H9 (cell line): ENCODE results near the gene DMAC2. TPM values are rescaled to one million over a fixed set of nuclear protein-coding genes. Genes with fewer than 3 reads are reported as not detected.

ENCODE experiments used
- DNase-seq: peaks from one replicate; pipeline ENCODE4 v3.0.0-alpha.2; 2017
- H2AFZ ChIP-seq: one replicate; pipeline ENCODE4 v1.6.1; 2013; ENCODE audit warnings: mild to moderate bottlenecking, low read length, control low read depth, moderate library complexity
- H2AK5ac ChIP-seq: 2 replicates; pipeline ENCODE4 v1.6.1; 2013; ENCODE audit warnings: low read length, control low read depth, mixed read lengths; ENCODE audit not compliant: insufficient read length
- H2BK120ac ChIP-seq: one replicate; pipeline ENCODE4 v1.6.1; 2013; ENCODE audit warnings: low read depth, mild to moderate bottlenecking, low read length, control low read depth, inconsistent platforms; ENCODE audit not compliant: poor library complexity, severe bottlenecking
- H2BK12ac ChIP-seq: 2 replicates; pipeline ENCODE4 v1.6.1; 2013; ENCODE audit warnings: low read length, control low read depth, mixed read lengths, low read depth; ENCODE audit not compliant: insufficient read length
- H2BK15ac ChIP-seq: 2 replicates; pipeline ENCODE4 v1.6.1; 2013; ENCODE audit warnings: low read depth, low read length, control low read depth
- H2BK20ac ChIP-seq: one replicate; pipeline ENCODE4 v1.6.1; 2013; ENCODE audit warnings: low read depth, mild to moderate bottlenecking, low read length, control low read depth, inconsistent platforms; ENCODE audit not compliant: poor library complexity, severe bottlenecking
- H2BK5ac ChIP-seq: 2 replicates; pipeline ENCODE4 v1.6.1; 2013; ENCODE audit warnings: low read length, control low read depth, mixed read lengths; ENCODE audit not compliant: insufficient read length
- H3K14ac ChIP-seq: 2 replicates; pipeline ENCODE4 v1.6.1; 2013; ENCODE audit warnings: low read length, control low read depth; ENCODE audit not compliant: insufficient read depth
- H3K18ac ChIP-seq: 2 replicates; pipeline ENCODE4 v1.6.1; 2013; ENCODE audit warnings: low read depth, mild to moderate bottlenecking, mixed read lengths, low read length, control low read depth; ENCODE audit not compliant: insufficient read length
- H3K23ac ChIP-seq: 2 replicates; pipeline ENCODE4 v1.6.1; 2013; ENCODE audit warnings: low read length, control low read depth, mixed read lengths, low read depth; ENCODE audit not compliant: insufficient read length
- H3K23me2 ChIP-seq: 2 replicates; pipeline ENCODE4 v1.6.1; 2013; ENCODE audit warnings: low read depth, mild to moderate bottlenecking, mixed read lengths, low read length, control low read depth; ENCODE audit not compliant: insufficient read length, poor library complexity, severe bottlenecking
- H3K27ac ChIP-seq: 2 replicates; pipeline ENCODE4 v1.5.1; 2013; ENCODE audit warnings: low read length, control low read depth, mixed read lengths, low read depth; ENCODE audit not compliant: insufficient read length
- H3K27me3 ChIP-seq: 2 replicates; pipeline ENCODE4 v1.6.1; 2013; ENCODE audit warnings: low read length, control low read depth, inconsistent platforms; ENCODE audit not compliant: insufficient read depth
- H3K4ac ChIP-seq: 2 replicates; pipeline ENCODE4 v1.6.1; 2013; ENCODE audit warnings: low read depth, mild to moderate bottlenecking, control low read depth, inconsistent platforms, low read length, moderate library complexity
- H3K4me1 ChIP-seq: 2 replicates; pipeline ENCODE4 v1.6.1; 2013; ENCODE audit warnings: low read length, control low read depth, inconsistent platforms; ENCODE audit not compliant: insufficient read depth
- H3K4me2 ChIP-seq: 2 replicates; pipeline ENCODE4 v1.6.1; 2013; ENCODE audit warnings: low read length, control low read depth, mixed read lengths; ENCODE audit not compliant: insufficient read length, insufficient read depth
- H3K56ac ChIP-seq: 2 replicates; pipeline ENCODE4 v1.6.1; 2013; ENCODE audit warnings: low read depth, mild to moderate bottlenecking, mixed read lengths, low read length, control low read depth; ENCODE audit not compliant: insufficient read length
- H3K79me1 ChIP-seq: 2 replicates; pipeline ENCODE4 v1.6.1; 2013; ENCODE audit warnings: low read depth, mild to moderate bottlenecking, moderate library complexity, low read length, control low read depth, inconsistent platforms; ENCODE audit not compliant: insufficient read depth, poor library complexity, severe bottlenecking
- H3K79me2 ChIP-seq: 2 replicates; pipeline ENCODE4 v1.6.1; 2013; ENCODE audit warnings: low read length, control low read depth, inconsistent platforms; ENCODE audit not compliant: insufficient read depth
- H3K9ac ChIP-seq: 2 replicates; pipeline ENCODE4 v1.6.1; 2013; ENCODE audit warnings: low read length, control low read depth, mixed read lengths; ENCODE audit not compliant: insufficient read length; ENCODE audit errors: extremely low read depth
- H3K9me3 ChIP-seq: one replicate; pipeline ENCODE4 v1.6.1; 2013; ENCODE audit warnings: low read depth, low read length, inconsistent platforms; ENCODE audit not compliant: control insufficient read depth
- H3T11ph ChIP-seq: one replicate; pipeline ENCODE4 v1.6.1; 2013; ENCODE audit warnings: mild to moderate bottlenecking, low read length, control low read depth, inconsistent platforms
- H4K20me1 ChIP-seq: one replicate; pipeline ENCODE4 v1.6.1; 2013; ENCODE audit not compliant: control insufficient read depth, insufficient read length, insufficient read depth
- H4K5ac ChIP-seq: 2 replicates; pipeline ENCODE4 v1.6.1; 2013; ENCODE audit warnings: low read depth, mild to moderate bottlenecking, mixed read lengths, low read length, control low read depth; ENCODE audit not compliant: insufficient read length
- H4K8ac ChIP-seq: replicated peaks from 2 replicates; pipeline ENCODE4 v1.6.1; 2013; ENCODE audit warnings: low read length, control low read depth, mixed read lengths, low read depth; ENCODE audit not compliant: insufficient read length
- H4K91ac ChIP-seq: 2 replicates; pipeline ENCODE4 v1.6.1; 2013; ENCODE audit warnings: low read depth, mild to moderate bottlenecking, moderate library complexity, mixed read lengths, low read length, control low read depth; ENCODE audit not compliant: insufficient read length
- H3K27ac Mint-ChIP-seq, 3 experiments: 2 replicates in 2 of 3; 3 replicates in 1 of 3; pipeline ENCODE4 v1.8.0; 2020 to 2021; ENCODE audit warnings: mixed read lengths in 3 of 3, mild to moderate bottlenecking in 1 of 3, moderate library complexity in 1 of 3
- H3K27me3 Mint-ChIP-seq: 2 replicates; pipeline ENCODE4 v1.8.0; 2021; ENCODE audit warnings: low read depth, mild to moderate bottlenecking, moderate library complexity, mixed read lengths
- H3K36me3 Mint-ChIP-seq, 3 experiments: 2 replicates in 2 of 3; 3 replicates in 1 of 3; pipeline ENCODE4 v1.8.0; 2020 to 2021; ENCODE audit warnings: low read depth in 3 of 3, mixed read lengths in 3 of 3; ENCODE audit not compliant: insufficient read depth in 1 of 3
- H3K4me1 Mint-ChIP-seq, 2 experiments: 2 replicates each; pipeline ENCODE4 v1.8.0; 2020; ENCODE audit warnings: mixed read lengths in 2 of 2
- H3K4me3 Mint-ChIP-seq, 2 experiments: 2 replicates in 1 of 2; 3 replicates in 1 of 2; pipeline ENCODE4 v1.8.0; 2020 to 2021; ENCODE audit warnings: mild to moderate bottlenecking in 2 of 2, mixed read lengths in 2 of 2, moderate library complexity in 1 of 2
- H3K9me3 Mint-ChIP-seq, 2 experiments: 2 replicates in 1 of 2; 3 replicates in 1 of 2; pipeline ENCODE4 v1.8.0; 2020; ENCODE audit warnings: mild to moderate bottlenecking in 2 of 2, mixed read lengths in 2 of 2, moderate library complexity in 1 of 2
- WGBS: extraction: QIAGEN DNeasy Blood & Tissue Kit; methylation state at CpG from one replicate; pipeline ENCODE4 v1.1.7; 2013; ENCODE audit warnings: missing lambda C conversion rate, low lambda C conversion rate, mixed read lengths; ENCODE audit not compliant: insufficient read length; ENCODE audit errors: extremely low coverage; 5-methylcytosine and 5-hydroxymethylcytosine counted together
- total RNA-seq: library from RNA; stranded (reverse); gene quantifications from 2 replicates; pipeline ENCODE4 v1.2.1, GENCODE V29; 2021
- TF ChIP-seq, protein P1 (sequence below): fragments of 200-600 bp; sonication (generic); conservative IDR thresholded peaks from 3 replicates; pipeline ENCODE4 v1.8.0; 2021; ENCODE audit warnings: antibody characterized with exemption, mild to moderate bottlenecking

Gene DMAC2
- total RNA-seq, 1 experiment from 2014 or later: 70.5 TPM

GRCh38 chr19:41452584-41453275 lies 13.0 kb upstream of the DMAC2 start:
- no peaks in the 10 kb centered on the region for H3K79me1 ChIP-seq
- H3K9me3 Mint-ChIP-seq: peaks cover 50 to 64% of the 10 kb centered on the region in 2 experiments
- peaks cover 9% of the 10 kb centered on the region for H3K27me3 Mint-ChIP-seq
- H3K4me1 Mint-ChIP-seq: no peaks in the 10 kb centered on the region
- no peaks in the 10 kb centered on the region for H3K9me3 ChIP-seq
- peaks cover 0 to 13% (median 0%) of the 10 kb centered on the region in 3 experiments; a peak in 1 of 7 replicates for H3K36me3 Mint-ChIP-seq
- no peak overlapping the region for H4K5ac ChIP-seq
- no peak overlapping the region for H2BK120ac ChIP-seq
- H2AFZ ChIP-seq: no peak overlapping the region
- no peak overlapping the region for H3T11ph ChIP-seq
- H4K91ac ChIP-seq: no peak overlapping the region
- no peak overlapping the region for H2BK5ac ChIP-seq
- no peaks in the 10 kb centered on the region for H3K23me2 ChIP-seq
- H3K9ac ChIP-seq: no peak overlapping the region
- no peaks in the 10 kb centered on the region for H3K79me2 ChIP-seq
- H3K56ac ChIP-seq: no peak overlapping the region
- H2BK12ac ChIP-seq: no peak overlapping the region
- WGBS: no CpG with 5 or more reads among the region's 6 CpGs
- H3K4me3 Mint-ChIP-seq: no peak overlapping the region
- no peak overlapping the region for H2BK15ac ChIP-seq
- no peaks in the 10 kb centered on the region for H3K4me1 ChIP-seq
- H3K23ac ChIP-seq: no peak overlapping the region
- TF ChIP-seq, protein P1, sequence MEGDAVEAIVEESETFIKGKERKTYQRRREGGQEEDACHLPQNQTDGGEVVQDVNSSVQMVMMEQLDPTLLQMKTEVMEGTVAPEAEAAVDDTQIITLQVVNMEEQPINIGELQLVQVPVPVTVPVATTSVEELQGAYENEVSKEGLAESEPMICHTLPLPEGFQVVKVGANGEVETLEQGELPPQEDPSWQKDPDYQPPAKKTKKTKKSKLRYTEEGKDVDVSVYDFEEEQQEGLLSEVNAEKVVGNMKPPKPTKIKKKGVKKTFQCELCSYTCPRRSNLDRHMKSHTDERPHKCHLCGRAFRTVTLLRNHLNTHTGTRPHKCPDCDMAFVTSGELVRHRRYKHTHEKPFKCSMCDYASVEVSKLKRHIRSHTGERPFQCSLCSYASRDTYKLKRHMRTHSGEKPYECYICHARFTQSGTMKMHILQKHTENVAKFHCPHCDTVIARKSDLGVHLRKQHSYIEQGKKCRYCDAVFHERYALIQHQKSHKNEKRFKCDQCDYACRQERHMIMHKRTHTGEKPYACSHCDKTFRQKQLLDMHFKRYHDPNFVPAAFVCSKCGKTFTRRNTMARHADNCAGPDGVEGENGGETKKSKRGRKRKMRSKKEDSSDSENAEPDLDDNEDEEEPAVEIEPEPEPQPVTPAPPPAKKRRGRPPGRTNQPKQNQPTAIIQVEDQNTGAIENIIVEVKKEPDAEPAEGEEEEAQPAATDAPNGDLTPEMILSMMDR: no peak
- no peak overlapping the region for H4K8ac ChIP-seq
- H4K20me1 ChIP-seq: no peaks in the 10 kb centered on the region
- no peak overlapping the region for H3K4ac ChIP-seq
- H2BK20ac ChIP-seq: no peak overlapping the region
- H3K18ac ChIP-seq: no peak overlapping the region
- no peak overlapping the region for H3K14ac ChIP-seq
- no peak overlapping the region for H3K27ac Mint-ChIP-seq
- no peak overlapping the region for H3K4me2 ChIP-seq
- no peaks in the 10 kb centered on the region for H3K27me3 ChIP-seq
- no peak for DNase-seq
- no peak overlapping the region for H3K27ac ChIP-seq
- H2AK5ac ChIP-seq: no peak overlapping the region
